Measurements from ENCODE around the gene PITX2.

GRCh38 chr4:110671679-110672078 lies 48.8 kb upstream of the PITX2 start:
- TF ChIP-seq POLR2A (IDR thresholded peaks at IDR 0.05; ENCODE audit: low read depth, low read length) (no peak), POLR2AphosphoS5 (IDR thresholded peaks at IDR 0.05; ENCODE audit: low read depth, low read length) (no peak), TAF1 (IDR thresholded peaks at IDR 0.05; ENCODE audit: borderline replicate concordance, low read depth, low read length) (no peak)

Data from GM12892 (cell line).